ENCODE data around the gene SLC22A3.
"Not testable (repeated sequence)": the region's sequence is repeated elsewhere in the genome, so short reads cannot be mapped to it uniquely, and the experiment has no call there.

SLC22A3 gene

GRCh38 chr6:160367798-160368547 lies 19.8 kb downstream of the SLC22A3 start:
- Histone ChIP-seq H3K4me1 (ENCODE audit: control insufficient read depth in 1 of 2, insufficient read depth in 2 of 2, low read length in 2 of 2) (peaks cover 0 to 8% of the 10 kb centered on the region in 2 donors), H3K9ac (ENCODE audit: low read depth in 1 of 2, low read length in 2 of 2) (no peak overlapping the region), H3K9me3 (ENCODE audit: control insufficient read depth in 1 of 2, low read length in 2 of 2) (peaks cover 5 to 8% of the 10 kb centered on the region in 2 donors), H3K27ac (ENCODE audit: low read depth, low read length) (no peak overlapping the region), H3K4me3 (ENCODE audit: low read depth in 1 of 2, low read length in 2 of 2) (no peak overlapping the region), H3K36me3 (ENCODE audit: control insufficient read depth in 1 of 2, insufficient read depth in 2 of 2, low read length in 2 of 2) (no peaks in the 10 kb centered on the region), H3K27me3 (ENCODE audit: control insufficient read depth in 1 of 2, insufficient read depth in 2 of 2, low read length in 2 of 2) (no peaks in the 10 kb centered on the region)

GRCh38 chr6:160368670-160369069 lies 20.5 kb downstream of the SLC22A3 start:
- Histone ChIP-seq H3K9me3 (ENCODE audit: control insufficient read depth in 1 of 2, low read length in 2 of 2) (peaks cover 5 to 8% of the 10 kb centered on the region in 2 donors), H3K4me1 (ENCODE audit: control insufficient read depth in 1 of 2, insufficient read depth in 2 of 2, low read length in 2 of 2) (peaks cover 0 to 8% of the 10 kb centered on the region in 2 donors), H3K27me3 (ENCODE audit: control insufficient read depth in 1 of 2, insufficient read depth in 2 of 2, low read length in 2 of 2) (peaks cover 0 to 3% of the 10 kb centered on the region in 2 donors), H3K27ac (ENCODE audit: low read depth, low read length) (no peak overlapping the region), H3K4me3 (ENCODE audit: low read depth in 1 of 2, low read length in 2 of 2) (no peak overlapping the region), H3K36me3 (ENCODE audit: control insufficient read depth in 1 of 2, insufficient read depth in 2 of 2, low read length in 2 of 2) (no peaks in the 10 kb centered on the region), H3K9ac (ENCODE audit: low read depth in 1 of 2, low read length in 2 of 2) (no peak overlapping the region)

DNA sequence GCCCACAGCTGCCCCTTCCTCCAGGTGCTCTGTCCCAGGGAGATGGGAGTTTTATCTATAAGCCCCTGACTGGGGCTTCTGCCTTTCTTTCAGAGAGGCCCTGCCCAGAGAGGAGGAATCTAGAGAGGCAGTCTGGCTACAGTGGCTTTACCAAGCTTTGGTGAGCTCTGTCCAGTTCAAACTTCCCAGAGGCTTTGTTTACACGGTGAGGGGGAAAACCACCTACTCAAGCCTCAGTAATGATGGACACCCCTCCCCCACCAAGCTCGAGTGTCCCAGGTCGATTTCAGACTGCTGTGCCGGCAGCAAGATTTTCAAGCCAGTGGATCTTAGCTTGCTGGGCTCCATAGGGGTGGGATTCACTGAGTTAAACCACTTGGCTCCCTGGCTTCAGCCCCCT lies 25.4 kb downstream of the SLC22A3 start:
- not testable (repeated sequence) for H3K9me3 ChIP-seq (ENCODE audit: control insufficient read depth in 1 of 2, low read length in 2 of 2); H3K4me1 ChIP-seq (ENCODE audit: control insufficient read depth in 1 of 2, insufficient read depth in 2 of 2, low read length in 2 of 2); H3K9ac ChIP-seq (ENCODE audit: low read depth in 1 of 2, low read length in 2 of 2); H3K36me3 ChIP-seq (ENCODE audit: control insufficient read depth in 1 of 2, insufficient read depth in 2 of 2, low read length in 2 of 2); H3K27ac ChIP-seq (ENCODE audit: low read depth, low read length); H3K4me3 ChIP-seq (ENCODE audit: low read depth in 1 of 2, low read length in 2 of 2); H3K27me3 ChIP-seq (ENCODE audit: control insufficient read depth in 1 of 2, insufficient read depth in 2 of 2, low read length in 2 of 2)

DNA sequence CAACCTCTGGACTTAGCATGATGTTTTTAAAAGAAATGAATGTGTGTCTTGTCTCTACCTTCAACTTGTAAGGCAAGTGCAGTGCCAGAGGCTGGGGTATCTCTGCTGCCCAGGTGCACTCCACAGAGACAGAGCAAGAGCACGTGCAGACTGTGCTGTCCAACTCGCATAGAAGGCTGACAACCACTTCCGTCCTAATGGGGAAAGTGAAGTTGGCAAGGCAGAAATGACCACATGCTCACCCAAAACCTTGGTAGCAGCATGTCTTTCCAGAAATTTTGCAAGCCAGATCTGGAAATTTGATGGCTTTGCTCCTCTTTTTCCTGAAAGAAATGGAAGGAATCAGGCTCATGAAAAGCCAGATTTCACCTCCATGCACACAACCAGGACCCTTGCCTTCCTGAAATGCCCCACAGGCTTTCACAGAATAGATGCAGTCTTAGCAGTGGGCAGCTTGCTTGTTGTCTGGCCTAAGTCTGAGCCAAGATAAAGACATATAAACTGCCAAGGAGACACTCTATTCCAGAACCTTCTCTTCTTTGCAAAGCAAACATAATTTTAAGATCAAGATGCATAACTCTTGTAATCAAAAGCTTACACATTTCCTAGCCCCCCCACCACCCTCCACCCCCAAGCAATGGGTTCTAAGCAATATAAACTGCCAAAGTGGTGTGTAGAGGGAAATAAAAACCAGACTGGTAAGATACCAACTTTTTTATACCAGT lies 26.8 kb downstream of the SLC22A3 start:
- H3K4me1 ChIP-seq (ENCODE audit: control insufficient read depth in 1 of 2, insufficient read depth in 2 of 2, low read length in 2 of 2): no peaks in the 10 kb centered on the region
- no peak overlapping the region for H3K27ac ChIP-seq (ENCODE audit: low read depth, low read length)
- no peaks in the 10 kb centered on the region for H3K36me3 ChIP-seq (ENCODE audit: control insufficient read depth in 1 of 2, insufficient read depth in 2 of 2, low read length in 2 of 2)
- peaks cover 0 to 3% of the 10 kb centered on the region in 2 donors for H3K27me3 ChIP-seq (ENCODE audit: control insufficient read depth in 1 of 2, insufficient read depth in 2 of 2, low read length in 2 of 2)
- no peak overlapping the region for H3K4me3 ChIP-seq (ENCODE audit: low read depth in 1 of 2, low read length in 2 of 2)
- peaks cover 2 to 3% of the 10 kb centered on the region in 2 donors for H3K9me3 ChIP-seq (ENCODE audit: control insufficient read depth in 1 of 2, low read length in 2 of 2)
- H3K9ac ChIP-seq (ENCODE audit: low read depth in 1 of 2, low read length in 2 of 2): no peak overlapping the region

DNA sequence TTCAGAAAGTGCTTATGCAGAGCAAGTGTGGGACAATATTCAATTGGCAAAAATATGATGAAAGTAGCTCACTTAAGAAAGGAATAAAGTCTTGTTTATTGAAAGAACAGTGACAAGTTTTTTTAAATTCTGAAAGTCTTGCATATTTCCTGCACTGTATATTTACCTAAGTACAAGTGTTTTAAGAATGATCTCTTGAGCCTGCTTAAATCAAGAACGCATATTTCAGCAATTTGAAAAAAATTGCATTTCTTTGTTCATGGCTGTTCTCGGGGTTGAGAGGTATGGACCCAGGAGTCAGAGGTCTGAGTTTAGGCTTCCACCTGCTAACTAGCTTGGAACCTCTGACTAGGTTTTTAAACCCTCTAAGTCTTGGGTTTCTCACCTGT lies 27.4 kb downstream of the SLC22A3 start:
- H3K4me1 ChIP-seq (ENCODE audit: control insufficient read depth in 1 of 2, insufficient read depth in 2 of 2, low read length in 2 of 2): no peaks in the 10 kb centered on the region
- H3K9me3 ChIP-seq (ENCODE audit: control insufficient read depth in 1 of 2, low read length in 2 of 2): no peaks in the 10 kb centered on the region
- H3K4me3 ChIP-seq (ENCODE audit: low read depth in 1 of 2, low read length in 2 of 2): no peak overlapping the region
- peaks cover 0 to 3% of the 10 kb centered on the region in 2 donors for H3K27me3 ChIP-seq (ENCODE audit: control insufficient read depth in 1 of 2, insufficient read depth in 2 of 2, low read length in 2 of 2)
- H3K27ac ChIP-seq (ENCODE audit: low read depth, low read length): no peak overlapping the region
- no peak overlapping the region for H3K9ac ChIP-seq (ENCODE audit: low read depth in 1 of 2, low read length in 2 of 2)
- no peaks in the 10 kb centered on the region for H3K36me3 ChIP-seq (ENCODE audit: control insufficient read depth in 1 of 2, insufficient read depth in 2 of 2, low read length in 2 of 2)

- Histone ChIP-seq H3K4me3 (ENCODE audit: low read depth in 1 of 2, low read length in 2 of 2) (no peak overlapping the region), H3K9me3 (ENCODE audit: control insufficient read depth in 1 of 2, low read length in 2 of 2) (no peaks in the 10 kb centered on the region), H3K27me3 (ENCODE audit: control insufficient read depth in 1 of 2, insufficient read depth in 2 of 2, low read length in 2 of 2) (peaks cover 0 to 3% of the 10 kb centered on the region in 2 donors), H3K27ac (ENCODE audit: low read depth, low read length) (no peak overlapping the region), H3K9ac (ENCODE audit: low read depth in 1 of 2, low read length in 2 of 2) (no peak overlapping the region), H3K4me1 (ENCODE audit: control insufficient read depth in 1 of 2, insufficient read depth in 2 of 2, low read length in 2 of 2) (no peaks in the 10 kb centered on the region), H3K36me3 (ENCODE audit: control insufficient read depth in 1 of 2, insufficient read depth in 2 of 2, low read length in 2 of 2) (no peaks in the 10 kb centered on the region)
Observed at GRCh38 chr6:160376445-160376844, 28.3 kb downstream of the SLC22A3 start.

DNA sequence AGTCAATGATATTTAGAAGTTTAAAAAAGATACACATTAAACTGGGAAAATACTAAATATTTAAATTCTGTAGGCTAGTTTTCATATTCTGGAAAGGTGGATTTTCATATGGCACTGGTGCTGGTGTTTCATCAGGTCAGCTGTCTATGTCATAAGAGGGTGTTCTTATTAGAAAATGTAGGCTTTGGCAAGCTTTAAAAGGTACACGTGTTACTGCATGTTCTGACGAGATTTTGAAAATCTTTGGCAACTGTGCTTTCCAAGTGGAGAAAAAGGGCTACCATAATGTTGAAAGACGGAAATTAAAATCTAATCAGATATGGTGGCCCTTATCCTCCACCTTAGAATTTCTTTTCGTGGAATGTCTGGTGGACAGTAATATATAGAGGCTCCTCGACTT lies 30.0 kb downstream of the SLC22A3 start:
- peaks cover 0 to under 1% of the 10 kb centered on the region in 2 donors for H3K27me3 ChIP-seq (ENCODE audit: control insufficient read depth in 1 of 2, insufficient read depth in 2 of 2, low read length in 2 of 2)
- H3K27ac ChIP-seq (ENCODE audit: low read depth, low read length): no peak overlapping the region
- H3K9me3 ChIP-seq (ENCODE audit: control insufficient read depth in 1 of 2, low read length in 2 of 2): peaks cover 0 to 3% of the 10 kb centered on the region in 2 donors
- no peaks in the 10 kb centered on the region for H3K36me3 ChIP-seq (ENCODE audit: control insufficient read depth in 1 of 2, insufficient read depth in 2 of 2, low read length in 2 of 2)
- no peak overlapping the region for H3K4me3 ChIP-seq (ENCODE audit: low read depth in 1 of 2, low read length in 2 of 2)
- H3K9ac ChIP-seq (ENCODE audit: low read depth in 1 of 2, low read length in 2 of 2): no peak overlapping the region
- no peaks in the 10 kb centered on the region for H3K4me1 ChIP-seq (ENCODE audit: control insufficient read depth in 1 of 2, insufficient read depth in 2 of 2, low read length in 2 of 2)

GRCh38 chr6:160378882-160379281 lies 30.7 kb downstream of the SLC22A3 start:
- H3K4me3 ChIP-seq (ENCODE audit: low read depth in 1 of 2, low read length in 2 of 2): no peak overlapping the region
- no peak overlapping the region for H3K27ac ChIP-seq (ENCODE audit: low read depth, low read length)
- H3K27me3 ChIP-seq (ENCODE audit: control insufficient read depth in 1 of 2, insufficient read depth in 2 of 2, low read length in 2 of 2): no peaks in the 10 kb centered on the region
- no peak overlapping the region for H3K9ac ChIP-seq (ENCODE audit: low read depth in 1 of 2, low read length in 2 of 2)
- no peaks in the 10 kb centered on the region for H3K4me1 ChIP-seq (ENCODE audit: control insufficient read depth in 1 of 2, insufficient read depth in 2 of 2, low read length in 2 of 2)
- peaks cover 0 to 3% of the 10 kb centered on the region in 2 donors for H3K9me3 ChIP-seq (ENCODE audit: control insufficient read depth in 1 of 2, low read length in 2 of 2)
- H3K36me3 ChIP-seq (ENCODE audit: control insufficient read depth in 1 of 2, insufficient read depth in 2 of 2, low read length in 2 of 2): no peaks in the 10 kb centered on the region

- no peaks in the 10 kb centered on the region for H3K4me1 ChIP-seq (ENCODE audit: control insufficient read depth in 1 of 2, insufficient read depth in 2 of 2, low read length in 2 of 2)
- no peak overlapping the region for H3K27ac ChIP-seq (ENCODE audit: low read depth, low read length)
- no peak overlapping the region for H3K9ac ChIP-seq (ENCODE audit: low read depth in 1 of 2, low read length in 2 of 2)
- no peaks in the 10 kb centered on the region for H3K27me3 ChIP-seq (ENCODE audit: control insufficient read depth in 1 of 2, insufficient read depth in 2 of 2, low read length in 2 of 2)
- peaks cover 0 to 3% of the 10 kb centered on the region in 2 donors for H3K9me3 ChIP-seq (ENCODE audit: control insufficient read depth in 1 of 2, low read length in 2 of 2)
- H3K4me3 ChIP-seq (ENCODE audit: low read depth in 1 of 2, low read length in 2 of 2): no peak overlapping the region
- H3K36me3 ChIP-seq (ENCODE audit: control insufficient read depth in 1 of 2, insufficient read depth in 2 of 2, low read length in 2 of 2): no peaks in the 10 kb centered on the region
Observed at GRCh38 chr6:160379466-160379865, 31.3 kb downstream of the SLC22A3 start.

- Histone ChIP-seq H3K27me3 (ENCODE audit: control insufficient read depth in 1 of 2, insufficient read depth in 2 of 2, low read length in 2 of 2) (peaks cover 0 to 2% of the 10 kb centered on the region in 2 donors), H3K4me3 (ENCODE audit: low read depth in 1 of 2, low read length in 2 of 2) (no peak overlapping the region), H3K9ac (ENCODE audit: low read depth in 1 of 2, low read length in 2 of 2) (no peak overlapping the region), H3K4me1 (ENCODE audit: control insufficient read depth in 1 of 2, insufficient read depth in 2 of 2, low read length in 2 of 2) (peaks cover 7 to 18% of the 10 kb centered on the region in 2 donors), H3K27ac (ENCODE audit: low read depth, low read length) (no peak overlapping the region), H3K36me3 (ENCODE audit: control insufficient read depth in 1 of 2, insufficient read depth in 2 of 2, low read length in 2 of 2) (no peaks in the 10 kb centered on the region), H3K9me3 (ENCODE audit: control insufficient read depth in 1 of 2, low read length in 2 of 2) (peaks cover 0 to 3% of the 10 kb centered on the region in 2 donors)
Observed at GRCh38 chr6:160382946-160383345, 34.8 kb downstream of the SLC22A3 start.

Measured in duodenal mucosa (tissue), 2 donors.